ENCODE results near the gene SRGN.

DNA sequence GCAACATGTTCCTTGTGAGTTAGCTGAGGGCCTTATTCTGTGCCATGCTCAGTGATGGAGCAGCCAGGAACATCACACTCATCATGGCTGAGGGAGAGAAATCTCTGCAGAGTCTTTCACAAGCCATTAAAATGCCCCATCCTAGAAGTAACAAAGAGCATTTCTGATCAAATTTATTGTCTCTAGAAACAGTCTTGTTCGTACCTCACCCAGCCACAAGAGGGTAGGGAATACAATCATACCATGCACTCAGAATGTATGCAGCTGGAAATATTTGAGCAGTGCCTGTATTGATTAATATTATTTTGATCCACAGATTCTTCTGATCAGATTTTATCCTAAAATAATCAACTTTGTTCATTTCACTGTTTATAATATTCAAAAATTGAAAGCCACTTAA lies 53.4 kb downstream of the SRGN start:
- no peak for TF ChIP-seq NRF1 (IDR thresholded peaks at IDR 0.05; ENCODE audit: low read depth, low read length)
- no peak for TF ChIP-seq HDAC2 (IDR thresholded peaks at IDR 0.05; ENCODE audit: borderline replicate concordance in 1 of 2, low read depth in 2 of 2, low read length in 2 of 2)
- TF ChIP-seq, protein P1, sequence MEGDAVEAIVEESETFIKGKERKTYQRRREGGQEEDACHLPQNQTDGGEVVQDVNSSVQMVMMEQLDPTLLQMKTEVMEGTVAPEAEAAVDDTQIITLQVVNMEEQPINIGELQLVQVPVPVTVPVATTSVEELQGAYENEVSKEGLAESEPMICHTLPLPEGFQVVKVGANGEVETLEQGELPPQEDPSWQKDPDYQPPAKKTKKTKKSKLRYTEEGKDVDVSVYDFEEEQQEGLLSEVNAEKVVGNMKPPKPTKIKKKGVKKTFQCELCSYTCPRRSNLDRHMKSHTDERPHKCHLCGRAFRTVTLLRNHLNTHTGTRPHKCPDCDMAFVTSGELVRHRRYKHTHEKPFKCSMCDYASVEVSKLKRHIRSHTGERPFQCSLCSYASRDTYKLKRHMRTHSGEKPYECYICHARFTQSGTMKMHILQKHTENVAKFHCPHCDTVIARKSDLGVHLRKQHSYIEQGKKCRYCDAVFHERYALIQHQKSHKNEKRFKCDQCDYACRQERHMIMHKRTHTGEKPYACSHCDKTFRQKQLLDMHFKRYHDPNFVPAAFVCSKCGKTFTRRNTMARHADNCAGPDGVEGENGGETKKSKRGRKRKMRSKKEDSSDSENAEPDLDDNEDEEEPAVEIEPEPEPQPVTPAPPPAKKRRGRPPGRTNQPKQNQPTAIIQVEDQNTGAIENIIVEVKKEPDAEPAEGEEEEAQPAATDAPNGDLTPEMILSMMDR (IDR thresholded peaks at IDR 0.05; ENCODE audit: control extremely low read depth in 1 of 3, insufficient read depth in 1 of 3, low read depth in 1 of 3, low read length in 3 of 3), result no peak
- TF ChIP-seq POLR2A (IDR thresholded peaks at IDR 0.05; ENCODE audit: control extremely low read depth in 1 of 2, low read depth in 2 of 2, low read length in 2 of 2), result no peak
- TF ChIP-seq POU5F1 (IDR thresholded peaks at IDR 0.05; ENCODE audit: low read depth, low read length), result no peak
- TF ChIP-seq RBBP5 (IDR thresholded peaks at IDR 0.05; ENCODE audit: borderline replicate concordance, low read depth, low read length), result no peak
- no peak for TF ChIP-seq EGR1 (IDR thresholded peaks at IDR 0.05; ENCODE audit: borderline replicate concordance, low read depth, low read length)
- no peak for TF ChIP-seq YY1 (IDR thresholded peaks at IDR 0.05; ENCODE audit: low read depth, low read length)
- no peak for TF ChIP-seq SRF (IDR thresholded peaks at IDR 0.05; ENCODE audit: low read depth, low read length)
- no peak for TF ChIP-seq FOSL1 (IDR thresholded peaks at IDR 0.05; ENCODE audit: insufficient read depth, low read depth, low read length)
- no peak for TF ChIP-seq JUND (IDR thresholded peaks at IDR 0.05; ENCODE audit: low read length)
- TF ChIP-seq SIN3A (conservative IDR thresholded peaks at IDR 0.05 in 1 of 2, IDR thresholded peaks at IDR 0.05 in 1 of 2; ENCODE audit: low read depth in 1 of 2, low read length in 2 of 2), result no peak
- no peak for TF ChIP-seq ZNF274 (IDR thresholded peaks at IDR 0.05; ENCODE audit: borderline replicate concordance, extremely low read depth, low read length)
